ENCODE data around the gene C3orf80. TPM values are rescaled to one million over a fixed set of nuclear protein-coding genes. Genes with fewer than 3 reads are reported as not detected.

Gene C3orf80
- total RNA-seq, 1 experiment from 2014 or later, result 2.4 TPM

- no peak overlapping the region for H2AFZ ChIP-seq (ENCODE audit: low read depth, low read length, poor library complexity, severe bottlenecking)
- H3K27me3 ChIP-seq (ENCODE audit: insufficient read depth, low read length), result no peaks in the 10 kb centered on the region
- ChIA-PET RAD21 (ENCODE audit: low non-redundant PET in 1 of 2, low total read pairs in 2 of 2, uncharacterized antibody in 2 of 2, unreplicated experiment in 2 of 2) (no interaction called here), POLR2A (no interaction called here), CTCF (no interaction called here)
- H3K4me1 ChIP-seq (ENCODE audit: control insufficient read depth in 1 of 2, insufficient read depth in 2 of 2, low read length in 2 of 2), result 0 out of 4 replicates have a peak, but pooled peaks cover 0 to 3% of the 10 kb centered on the region in 2 experiments
- ATAC-seq (no peak), DNase-seq (ENCODE audit: low read depth, low spot score) (no peak)
- H3K27ac ChIP-seq (ENCODE audit: low read depth, low read length), result no peak overlapping the region
- H3K9me3 ChIP-seq (ENCODE audit: control insufficient read depth in 1 of 2, insufficient read depth in 1 of 2, low read depth in 1 of 2, low read length in 2 of 2), result no peaks in the 10 kb centered on the region
- TF ChIP-seq EGR1 (IDR thresholded peaks at IDR 0.05; ENCODE audit: low read depth) (no peak), POLR2AphosphoS5 (IDR thresholded peaks at IDR 0.05; ENCODE audit: low read depth, low read length) (no peak), SIN3A (IDR thresholded peaks at IDR 0.05; ENCODE audit: low read depth) (no peak), EZH2 (IDR thresholded peaks at IDR 0.05) (no peak), REST (IDR thresholded peaks at IDR 0.05; ENCODE audit: low read depth) (no peak)
- H3K4me2 ChIP-seq (ENCODE audit: low read length), result no peak overlapping the region
- intact Hi-C loops (cut with micrococcal nuclease), result no loop called here
- no peaks in the 10 kb centered on the region for H4K20me1 ChIP-seq (ENCODE audit: insufficient read depth)
- H3K9ac ChIP-seq (ENCODE audit: low read length), result no peak overlapping the region
- no peak overlapping the region for H3K4me3 ChIP-seq (replicated peaks in 1 of 2; ENCODE audit: low read depth in 1 of 2, low read length in 2 of 2)
- no peaks in the 10 kb centered on the region for H3K79me2 ChIP-seq (ENCODE audit: insufficient read depth, low read length)
- no peaks in the 10 kb centered on the region for H3K9me2 ChIP-seq (ENCODE audit: insufficient read depth)
- no peaks in the 10 kb centered on the region for H3K36me3 ChIP-seq (ENCODE audit: control insufficient read depth in 1 of 2, insufficient read depth in 2 of 2, low read length in 2 of 2)
- BruUV-seq (replicated peaks), result no TSS peak
Observed at GRCh38 chr3:160213191-160213590, 12.0 kb upstream of the C3orf80 start.

GRCh38 chr3:160217675-160218074, 7.5 kb upstream of the C3orf80 start:
- RAD21 ChIA-PET (ENCODE audit: low non-redundant PET in 1 of 2, low total read pairs in 2 of 2, uncharacterized antibody in 2 of 2, unreplicated experiment in 2 of 2), result no interaction called here
- no peak for DNase-seq (ENCODE audit: low read depth, low spot score)
- Histone ChIP-seq H3K27ac (ENCODE audit: low read depth, low read length) (no peak overlapping the region), H3K9me3 (ENCODE audit: control insufficient read depth in 1 of 2, insufficient read depth in 1 of 2, low read depth in 1 of 2, low read length in 2 of 2) (no peaks in the 10 kb centered on the region), H3K4me1 (ENCODE audit: control insufficient read depth in 1 of 2, insufficient read depth in 2 of 2, low read length in 2 of 2) (no peaks in the 10 kb centered on the region), H3K4me2 (ENCODE audit: low read length) (no peak overlapping the region), H2AFZ (ENCODE audit: low read depth, low read length, poor library complexity, severe bottlenecking) (no peak overlapping the region), H3K4me3 (replicated peaks in 1 of 2; ENCODE audit: low read depth in 1 of 2, low read length in 2 of 2) (no peak overlapping the region), H3K36me3 (ENCODE audit: control insufficient read depth in 1 of 2, insufficient read depth in 2 of 2, low read length in 2 of 2) (no peaks in the 10 kb centered on the region), H3K9me2 (ENCODE audit: insufficient read depth) (no peaks in the 10 kb centered on the region), H4K20me1 (ENCODE audit: insufficient read depth) (no peaks in the 10 kb centered on the region), H3K79me2 (ENCODE audit: insufficient read depth, low read length) (no peaks in the 10 kb centered on the region), H3K27me3 (ENCODE audit: insufficient read depth, low read length) (no peaks in the 10 kb centered on the region), H3K9ac (ENCODE audit: low read length) (no peak overlapping the region)
- CTCF ChIA-PET, result no interaction called here
- intact Hi-C loops (cut with micrococcal nuclease), result no loop called here
- TF ChIP-seq YY1 (IDR thresholded peaks at IDR 0.05; ENCODE audit: extremely low read depth, insufficient replicate concordance, low read depth, low read length), result no peak
- POLR2A ChIA-PET, result interaction anchor here (1.9 kb wide), 1 partner anchor 11 kb away, joined by 4 read pairs; no protein-coding TSS in a partner anchor
- BruUV-seq (replicated peaks), result no TSS peak
- ATAC-seq, result no peak

Measured in HCT116 (cell line).